Measurements from ENCODE around the gene VANGL2. TPM values are rescaled to one million over a fixed set of nuclear protein-coding genes. Genes with fewer than 3 reads are reported as not detected.

Gene VANGL2
- total RNA-seq, 1 donor from 2014 or later, result 5.5 TPM

GRCh38 chr1:160428053-160428452 lies 27.7 kb downstream of the VANGL2 start:
- H3K4me3 Mint-ChIP-seq, result no peak overlapping the region

GRCh38 chr1:160428655-160429054 lies 28.3 kb downstream of the VANGL2 start:
- H3K4me1 Mint-ChIP-seq, result peaks cover 61% of the 10 kb centered on the region

More at GRCh38 chr1:160428053-160428452, 27.7 kb downstream of the VANGL2 start:
- ChIA-PET CTCF (interaction anchor here (0.7 to 5.0 kb wide), 29 partner anchors 24 to 526 kb away, joined by 3 to 175 read pairs (median 5); partner anchors contain the start of gene SLAMF6), POLR2A (interaction anchor here (0.6 to 2.8 kb wide), 9 partner anchors 61 to 962 kb away, joined by 3 to 23 read pairs (median 5); no protein-coding TSS in a partner anchor)
- H3K4me1 Mint-ChIP-seq, result peaks cover 55% of the 10 kb centered on the region
- H3K36me3 Mint-ChIP-seq (ENCODE audit: low read depth), result peaks cover 14% of the 10 kb centered on the region
- ATAC-seq (ENCODE audit: low read depth), result no peak
- no peak for TF ChIP-seq CTCF (IDR thresholded peaks at IDR 0.05)
- DNase-seq, result no peak
- intact Hi-C loops (cut with micrococcal nuclease), result loop anchor here (1.0 to 2.0 kb wide), 3 partner anchors 116 to 247 kb away; no protein-coding TSS in a partner anchor
- no peaks in the 10 kb centered on the region for H3K9me3 Mint-ChIP-seq
- H3K27me3 Mint-ChIP-seq, result no peaks in the 10 kb centered on the region
- peak overlapping the region; percentile 82 for H3K27ac Mint-ChIP-seq

GRCh38 chr1:160429125-160429561 lies 28.8 kb downstream of the VANGL2 start:
- peaks cover under 1% of the 10 kb centered on the region for H3K9me3 Mint-ChIP-seq
- peaks cover 15% of the 10 kb centered on the region for H3K36me3 Mint-ChIP-seq (ENCODE audit: low read depth)
- H3K27me3 Mint-ChIP-seq, result no peaks in the 10 kb centered on the region
- peak overlapping the region; percentile 95 for H3K27ac Mint-ChIP-seq
- H3K4me3 Mint-ChIP-seq, result no peak overlapping the region
- CTCF ChIA-PET, result interaction anchor here (0.7 to 5.0 kb wide), 27 partner anchors 23 to 525 kb away, joined by 3 to 175 read pairs (median 7); partner anchors contain the start of gene SLAMF6
- POLR2A ChIA-PET, result interaction anchor here (0.6 to 2.8 kb wide), 9 partner anchors 25 to 246 kb away, joined by 3 to 23 read pairs (median 5); no protein-coding TSS in a partner anchor
- DNase-seq, result no peak
- intact Hi-C loops (cut with micrococcal nuclease), result loop anchor here (2.0 kb wide), 1 partner anchor 246 kb away; no protein-coding TSS in a partner anchor
- ATAC-seq (ENCODE audit: low read depth), result no peak
- H3K4me1 Mint-ChIP-seq, result peaks cover 66% of the 10 kb centered on the region
- TF ChIP-seq CTCF (IDR thresholded peaks at IDR 0.05), result no peak

More at GRCh38 chr1:160428655-160429054, 28.3 kb downstream of the VANGL2 start:
- Mint-ChIP-seq H3K27ac (peak overlapping the region; percentile 95), H3K9me3 (no peaks in the 10 kb centered on the region), H3K27me3 (no peaks in the 10 kb centered on the region), H3K4me3 (peak overlapping the region; percentile 44), H3K36me3 (ENCODE audit: low read depth) (peaks cover 15% of the 10 kb centered on the region)
- no peak for TF ChIP-seq CTCF (IDR thresholded peaks at IDR 0.05)
- ATAC-seq (ENCODE audit: low read depth) (no peak), DNase-seq (no peak)
- ChIA-PET CTCF (interaction anchor here (0.7 to 5.0 kb wide), 33 partner anchors 23 to 525 kb away, joined by 3 to 175 read pairs (median 5); partner anchors contain the start of gene SLAMF6), POLR2A (interaction anchor here (0.8 to 2.8 kb wide), 10 partner anchors 36 to 247 kb away, joined by 3 to 23 read pairs (median 5); no protein-coding TSS in a partner anchor)
- intact Hi-C loops (cut with micrococcal nuclease), result loop anchor here (1.0 to 2.0 kb wide), 3 partner anchors 116 to 246 kb away; no protein-coding TSS in a partner anchor

GRCh38 chr1:160429702-160430535 lies 29.6 kb downstream of the VANGL2 start:
- intact Hi-C loops (cut with micrococcal nuclease), result loop anchor here (2.0 kb wide), 1 partner anchor 245 kb away; no protein-coding TSS in a partner anchor
- ChIA-PET POLR2A (interaction anchor here (0.6 to 3.4 kb wide), 12 partner anchors 13 to 180 kb away, joined by 3 to 54 read pairs (median 5); no protein-coding TSS in a partner anchor), CTCF (interaction anchor here (1.0 to 5.0 kb wide), 21 partner anchors 36 to 339 kb away, joined by 3 to 175 read pairs (median 10); partner anchors contain the start of gene SLAMF6)
- Mint-ChIP-seq H3K27me3 (no peaks in the 10 kb centered on the region), H3K36me3 (ENCODE audit: low read depth) (peaks cover 17% of the 10 kb centered on the region), H3K27ac (peak overlapping the region; percentile 95), H3K9me3 (peaks cover 7% of the 10 kb centered on the region), H3K4me1 (peaks cover 72% of the 10 kb centered on the region), H3K4me3 (peak overlapping the region; percentile 8)
- DNase-seq (no peak), ATAC-seq (ENCODE audit: low read depth) (no peak)
- no peak for TF ChIP-seq CTCF (IDR thresholded peaks at IDR 0.05)
